T-helper 1 cell treated with Interleukin-12 subunit alpha and Interleukin-12 subunit beta and Interleukin-4 antibody, amounts not matched to agents 30 ng/mL and 1 ng/mL, for 36 hours (primary cell): Measurements from ENCODE around the gene MARS1. TPM values are rescaled to one million over a fixed set of nuclear protein-coding genes. Genes with fewer than 3 reads are reported as not detected.

Source experiments
- intact Hi-C: fragments of 100-400 bp; cut with micrococcal nuclease; formaldehyde crosslinking; loops from one replicate; pipeline ENCODE4 v1.15.1; 2024
- total RNA-seq: library from RNA; stranded (reverse); gene quantifications from 2 replicates; pipeline ENCODE4 v1.2.3, GENCODE V29; 2022

The MARS1 gene
- total RNA-seq, 1 donor from 2014 or later: 224 TPM

DNA sequence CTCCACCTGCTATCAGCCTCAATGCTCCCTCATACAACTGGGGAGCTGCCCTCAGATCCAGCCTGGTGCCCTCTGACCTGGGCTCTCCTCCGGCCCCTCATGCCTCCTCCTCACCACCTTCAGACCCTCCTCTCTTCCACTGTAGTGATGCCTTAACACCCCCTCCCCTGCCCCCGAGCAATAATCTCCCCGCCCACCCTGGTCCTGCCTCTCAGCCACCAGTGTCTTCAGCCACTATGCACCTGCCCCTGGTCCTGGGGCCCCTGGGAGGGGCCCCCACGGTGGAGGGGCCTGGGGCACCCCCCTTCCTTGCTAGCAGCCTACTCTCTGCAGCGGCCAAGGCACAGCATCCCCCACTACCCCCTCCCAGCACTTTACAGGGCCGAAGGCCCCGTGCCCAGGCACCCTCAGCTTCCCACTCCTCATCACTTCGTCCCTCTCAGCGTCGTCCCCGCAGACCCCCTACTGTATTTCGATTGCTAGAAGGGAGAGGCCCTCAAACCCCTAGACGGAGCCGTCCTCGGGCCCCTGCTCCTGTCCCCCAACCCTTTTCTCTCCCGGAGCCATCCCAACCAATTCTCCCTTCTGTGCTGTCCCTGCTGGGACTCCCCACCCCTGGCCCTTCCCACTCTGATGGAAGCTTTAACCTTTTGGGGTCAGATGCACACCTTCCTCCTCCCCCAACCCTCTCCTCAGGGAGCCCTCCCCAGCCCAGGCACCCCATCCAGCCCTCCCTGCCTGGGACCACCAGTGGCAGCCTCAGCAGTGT lies 37.9 kb downstream of the MARS1 start:
- intact Hi-C loops: loop anchor here (10.0 kb wide), 1 partner anchor 1421 kb away; the partner anchor contains the start of gene PA2G4

DNA sequence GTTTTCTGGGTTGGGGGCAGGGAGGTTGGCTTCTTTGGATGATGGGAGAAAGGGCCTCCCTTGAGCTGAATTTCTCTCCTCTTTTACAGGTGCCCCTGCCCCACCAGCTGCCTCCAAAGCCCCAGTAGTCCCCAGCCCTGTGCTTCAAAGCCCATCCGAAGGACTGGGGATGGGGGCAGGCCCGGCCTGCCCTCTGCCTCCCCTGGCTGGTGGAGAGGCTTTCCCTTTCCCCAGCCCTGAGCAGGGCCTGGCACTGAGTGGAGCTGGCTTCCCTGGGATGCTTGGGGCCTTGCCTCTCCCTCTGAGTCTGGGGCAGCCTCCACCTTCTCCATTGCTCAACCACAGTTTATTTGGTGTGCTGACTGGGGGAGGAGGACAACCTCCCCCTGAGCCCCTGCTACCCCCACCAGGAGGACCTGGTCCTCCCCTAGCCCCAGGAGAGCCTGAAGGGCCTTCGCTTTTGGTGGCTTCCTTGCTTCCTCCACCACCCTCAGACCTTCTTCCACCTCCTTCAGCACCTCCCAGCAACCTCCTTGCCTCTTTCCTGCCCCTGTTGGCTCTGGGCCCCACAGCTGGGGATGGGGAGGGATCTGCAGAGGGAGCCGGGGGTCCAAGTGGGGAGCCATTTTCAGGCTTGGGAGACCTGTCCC lies 38.7 kb downstream of the MARS1 start:
- intact Hi-C loops: loop anchor here (10.0 kb wide), 1 partner anchor 1422 kb away; the partner anchor contains the start of gene PA2G4

DNA sequence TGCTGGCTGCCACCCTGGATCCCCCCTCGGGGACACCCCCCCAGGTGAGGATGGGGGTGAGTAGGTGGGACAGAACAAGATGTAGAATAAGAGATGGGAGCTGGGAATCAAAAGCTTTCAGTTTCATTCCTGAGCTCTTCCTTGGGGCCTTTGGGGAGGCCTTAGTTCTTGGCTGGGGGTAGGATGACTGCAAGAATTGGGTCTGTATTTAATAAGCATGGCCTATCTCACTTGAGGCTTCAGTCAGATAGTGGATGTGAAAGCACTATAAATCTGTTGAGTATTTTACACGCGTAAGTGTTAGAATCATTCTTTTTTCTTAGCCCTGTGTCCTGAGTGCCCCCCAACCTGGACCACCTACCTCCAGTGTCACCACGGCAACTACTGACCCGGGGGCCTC lies 39.3 kb downstream of the MARS1 start:
- intact Hi-C loops: loop anchor here (10.0 kb wide), 1 partner anchor 1422 kb away; the partner anchor contains the start of gene PA2G4

DNA sequence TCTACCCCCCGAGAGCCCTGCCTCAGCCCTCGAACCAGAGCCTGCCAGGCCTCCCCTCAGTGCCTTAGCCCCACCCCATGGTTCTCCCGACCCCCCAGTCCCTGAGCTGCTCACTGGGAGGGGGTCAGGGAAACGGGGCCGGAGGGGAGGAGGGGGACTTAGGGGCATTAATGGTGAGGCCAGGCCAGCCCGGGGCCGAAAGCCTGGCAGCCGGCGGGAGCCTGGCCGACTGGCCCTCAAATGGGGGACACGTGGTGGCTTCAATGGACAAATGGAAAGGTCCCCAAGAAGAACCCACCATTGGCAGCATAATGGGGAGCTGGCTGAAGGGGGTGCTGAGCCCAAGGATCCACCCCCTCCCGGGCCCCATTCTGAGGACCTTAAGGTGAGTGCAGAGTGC lies 40.3 kb downstream of the MARS1 start:
- intact Hi-C loops: loop anchor here (10.0 kb wide), 1 partner anchor 1423 kb away; the partner anchor contains the start of gene PA2G4

DNA sequence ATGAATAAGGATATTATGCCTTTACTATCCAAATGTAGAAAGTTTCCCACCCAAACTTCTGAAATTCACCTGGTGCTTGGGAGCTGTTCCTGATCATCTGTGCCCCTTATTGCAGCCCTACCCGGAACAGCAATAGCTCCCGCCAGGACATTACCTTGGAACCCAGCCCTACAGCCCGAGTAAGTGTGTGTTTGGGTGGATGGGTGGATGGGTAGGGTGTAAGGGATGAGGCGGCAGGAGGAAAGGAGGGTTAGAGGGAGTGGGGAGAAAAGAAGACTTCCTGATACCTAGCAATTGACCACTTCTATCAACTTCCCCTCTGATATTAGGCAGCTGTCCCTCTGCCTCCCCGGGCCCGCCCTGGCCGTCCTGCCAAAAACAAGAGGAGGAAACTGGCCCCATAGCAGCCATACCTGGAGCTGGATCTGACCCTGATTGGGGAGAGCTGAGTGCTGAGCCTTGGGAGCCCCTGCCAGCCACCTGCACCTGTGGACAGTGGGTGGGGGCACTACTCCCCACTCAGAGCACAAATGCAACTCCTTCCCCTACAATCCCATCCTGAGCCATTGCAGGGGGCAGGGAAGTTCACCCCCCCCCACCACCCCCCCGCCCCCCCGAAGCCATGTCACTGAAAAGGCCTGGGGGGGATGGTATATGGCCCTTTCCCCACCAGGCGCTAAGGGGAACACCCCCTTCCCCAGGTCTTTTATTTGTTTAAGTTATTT lies 41.1 kb downstream of the MARS1 start:
- intact Hi-C loops: loop anchor here (10.0 kb wide), 1 partner anchor 1424 kb away; the partner anchor contains the start of gene PA2G4

DNA sequence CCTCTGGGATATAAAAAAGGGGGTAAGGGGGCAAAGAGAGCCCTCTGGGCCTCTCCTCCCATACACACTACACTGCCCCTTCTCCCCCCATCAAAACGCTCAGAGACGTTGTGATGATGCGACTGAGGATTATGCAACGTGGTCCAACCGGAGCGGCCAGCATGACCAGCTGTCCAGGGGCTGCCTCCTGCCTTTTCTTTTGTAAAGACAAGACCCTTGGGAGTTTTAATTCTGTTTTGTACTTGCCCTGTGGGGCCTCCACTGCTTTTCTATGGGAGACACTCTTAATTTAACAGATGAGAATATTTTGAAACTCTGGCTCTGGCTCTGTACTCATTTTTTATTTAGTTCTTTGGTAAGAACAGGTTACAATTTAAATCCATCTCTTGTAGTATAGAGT lies 42.0 kb downstream of the MARS1 start:
- intact Hi-C loops: loop anchor here (10.0 kb wide), 1 partner anchor 1425 kb away; the partner anchor contains the start of gene PA2G4

DNA sequence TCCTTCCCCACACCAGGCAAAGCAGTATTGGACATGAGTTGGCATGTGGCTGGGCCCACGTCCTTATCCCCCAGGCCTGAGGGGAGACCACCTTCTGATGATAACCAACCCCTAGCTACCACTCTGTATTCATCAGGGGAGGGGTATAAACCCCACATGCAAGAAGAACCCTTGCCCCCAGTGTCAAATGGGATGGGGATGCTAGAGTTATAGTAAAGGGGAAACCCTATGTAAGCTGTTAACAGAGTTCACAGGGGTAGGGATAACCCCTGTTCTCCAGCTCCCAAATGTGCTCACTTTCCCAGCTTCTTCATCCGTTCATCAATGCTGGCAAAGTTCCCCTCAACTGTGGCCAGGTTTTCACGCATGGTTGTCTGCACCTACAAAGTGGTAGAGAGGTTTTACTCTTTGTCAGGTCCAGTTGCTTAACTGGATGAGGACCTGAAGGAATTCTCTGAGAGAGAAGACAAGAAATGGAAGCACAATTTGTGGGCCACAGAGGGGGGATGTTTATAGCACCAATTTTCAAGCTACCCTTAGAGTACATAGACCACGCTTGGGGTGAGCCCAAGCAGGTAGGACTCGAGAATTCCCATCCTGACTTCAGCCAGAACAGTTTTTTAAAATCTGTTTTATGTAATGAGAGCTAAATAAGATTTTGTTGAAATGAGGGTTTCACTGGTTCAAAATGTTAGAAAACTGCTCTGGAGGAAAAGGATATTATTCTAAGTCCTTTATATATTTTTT lies 42.7 kb downstream of the MARS1 start:
- intact Hi-C loops: no loop called here

DNA sequence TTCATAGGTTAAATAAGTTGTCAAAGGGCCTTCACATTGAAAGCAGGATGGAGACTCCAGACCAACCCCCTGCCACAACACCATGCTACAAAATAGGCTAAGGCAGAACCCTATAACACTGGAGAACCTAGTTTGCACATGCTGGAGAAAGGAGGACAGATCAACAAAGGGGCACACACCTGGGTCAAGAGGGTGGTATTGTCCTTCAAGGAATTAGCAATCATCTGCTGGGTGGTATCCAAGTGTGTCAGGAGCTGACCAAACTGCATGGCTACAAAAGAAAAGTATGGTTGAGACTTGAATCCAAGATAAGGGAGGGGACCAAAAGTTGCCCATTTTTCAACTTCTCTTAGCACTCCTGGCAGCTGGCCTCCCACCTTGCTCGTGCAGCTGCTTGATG lies 44.0 kb downstream of the MARS1 start:
- intact Hi-C loops: no loop called here

DNA sequence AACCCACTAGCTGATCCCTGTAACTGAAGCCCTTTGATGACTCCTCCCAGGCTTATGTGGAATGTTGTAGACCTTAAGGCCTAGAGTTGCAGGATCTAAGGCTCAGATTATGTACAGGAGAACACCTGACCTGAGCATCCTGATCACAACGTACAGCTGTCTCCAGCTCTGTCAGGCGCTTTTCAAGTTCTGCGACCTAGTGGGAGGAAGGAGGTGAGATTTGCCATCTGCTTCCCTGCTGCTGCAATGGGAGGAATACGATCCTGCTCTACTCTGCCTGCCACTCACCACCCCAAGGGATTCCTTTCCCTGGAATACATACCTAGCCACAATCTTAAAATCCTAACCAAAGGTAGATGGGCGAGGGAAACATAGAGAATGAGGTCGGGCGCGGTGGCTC lies 45.2 kb downstream of the MARS1 start:
- intact Hi-C loops: no loop called here

DNA sequence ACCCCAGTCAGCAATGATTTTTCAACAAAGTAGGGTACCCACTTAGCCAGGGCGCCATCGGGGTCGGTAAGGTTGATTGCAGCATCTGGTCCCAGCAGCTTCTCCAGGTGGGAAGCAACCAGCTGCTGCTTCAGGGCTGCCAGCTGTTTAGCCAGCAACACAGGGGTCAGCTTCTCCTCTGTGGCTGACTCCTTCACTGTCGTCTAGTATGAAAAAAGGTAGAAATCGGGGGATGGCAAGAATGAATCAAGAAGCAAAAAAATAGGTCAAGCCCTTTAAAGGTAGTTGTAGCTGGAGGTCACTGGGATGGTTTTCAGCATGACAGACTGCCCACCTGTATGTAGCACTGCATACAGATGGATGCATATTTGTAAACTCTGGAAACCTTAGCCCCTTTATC lies 46.4 kb downstream of the MARS1 start:
- intact Hi-C loops: no loop called here

DNA sequence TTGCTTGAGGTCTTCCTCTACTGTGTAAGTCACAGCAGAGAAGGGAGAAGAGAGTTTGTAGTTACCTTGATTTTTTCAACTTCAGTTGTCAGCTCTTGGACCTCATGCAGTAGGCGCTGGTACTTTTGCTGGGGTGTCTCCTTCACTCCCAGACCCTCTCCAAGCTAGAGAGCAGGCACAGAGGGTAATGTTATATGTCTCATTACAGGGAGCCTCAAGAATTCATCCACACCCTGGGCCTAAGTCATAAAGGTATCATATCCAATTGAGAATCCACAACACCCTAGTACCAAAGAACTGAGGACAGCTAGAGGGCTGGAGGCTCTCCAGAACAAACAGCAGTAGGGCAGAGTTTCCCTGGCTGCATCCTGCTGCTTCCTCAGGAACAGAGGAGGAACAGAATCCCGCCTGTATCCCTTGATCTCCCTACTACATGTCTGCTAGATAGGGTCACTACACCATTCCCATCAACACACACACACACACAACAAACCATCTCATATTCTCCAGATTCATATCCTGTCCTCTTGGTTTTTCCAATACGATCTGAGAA lies 47.2 kb downstream of the MARS1 start:
- intact Hi-C loops: no loop called here

DNA sequence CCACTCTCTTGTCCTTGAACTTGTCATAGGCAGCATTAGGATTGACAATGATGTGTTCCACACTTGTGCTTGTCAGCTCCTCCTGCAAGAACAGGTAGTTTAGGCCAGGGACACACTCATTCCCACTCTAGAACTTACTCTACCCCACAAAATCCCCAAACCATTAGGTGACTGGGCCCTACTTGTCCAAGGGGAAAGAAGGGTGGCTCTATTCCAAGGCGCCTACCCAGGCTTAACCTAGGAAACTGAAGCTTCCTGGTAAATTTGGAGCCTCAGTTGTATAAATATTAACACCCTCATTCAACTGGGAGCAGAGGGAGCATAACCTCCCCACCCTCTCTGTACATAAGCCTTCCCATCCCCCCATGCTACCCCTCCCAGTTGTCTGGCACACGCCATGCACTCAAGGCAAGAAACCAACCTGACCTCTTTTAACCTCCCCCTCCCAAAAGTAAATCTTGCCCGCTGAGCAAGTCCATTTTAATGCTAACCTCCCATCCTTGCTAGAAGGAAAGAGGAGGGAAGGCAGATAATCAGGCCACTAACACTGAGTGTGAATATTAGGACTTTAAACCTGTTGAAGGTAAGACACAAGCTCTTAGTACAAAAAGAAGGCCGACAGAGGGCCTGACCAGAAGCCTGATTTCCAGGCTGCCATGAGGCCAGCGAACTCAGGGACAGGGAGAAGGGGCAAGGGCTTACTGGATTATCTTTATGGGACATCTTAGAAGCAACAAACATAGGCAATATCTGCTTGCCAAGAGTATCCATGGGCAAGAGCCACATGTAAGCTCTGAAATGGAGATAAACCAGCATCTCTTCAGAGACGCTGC lies 48.1 kb downstream of the MARS1 start:
- intact Hi-C loops: no loop called here

DNA sequence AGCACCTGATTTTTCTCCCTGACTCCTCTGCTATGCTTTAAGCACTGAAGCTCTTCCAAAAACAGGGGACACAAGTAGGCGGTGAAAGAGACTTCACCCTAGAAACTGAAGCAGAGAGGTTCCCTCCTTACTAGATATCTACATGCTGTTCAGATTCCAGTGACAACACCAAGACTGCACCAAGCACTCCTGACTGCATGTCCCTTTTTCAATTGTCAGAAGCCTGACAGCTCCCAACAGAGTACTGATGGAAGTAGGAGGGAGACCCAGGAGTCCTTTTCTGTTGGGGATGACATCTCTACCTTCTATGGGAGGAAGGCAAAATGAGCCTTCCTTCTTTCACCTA lies 48.7 kb downstream of the MARS1 start:
- intact Hi-C loops: no loop called here

DNA sequence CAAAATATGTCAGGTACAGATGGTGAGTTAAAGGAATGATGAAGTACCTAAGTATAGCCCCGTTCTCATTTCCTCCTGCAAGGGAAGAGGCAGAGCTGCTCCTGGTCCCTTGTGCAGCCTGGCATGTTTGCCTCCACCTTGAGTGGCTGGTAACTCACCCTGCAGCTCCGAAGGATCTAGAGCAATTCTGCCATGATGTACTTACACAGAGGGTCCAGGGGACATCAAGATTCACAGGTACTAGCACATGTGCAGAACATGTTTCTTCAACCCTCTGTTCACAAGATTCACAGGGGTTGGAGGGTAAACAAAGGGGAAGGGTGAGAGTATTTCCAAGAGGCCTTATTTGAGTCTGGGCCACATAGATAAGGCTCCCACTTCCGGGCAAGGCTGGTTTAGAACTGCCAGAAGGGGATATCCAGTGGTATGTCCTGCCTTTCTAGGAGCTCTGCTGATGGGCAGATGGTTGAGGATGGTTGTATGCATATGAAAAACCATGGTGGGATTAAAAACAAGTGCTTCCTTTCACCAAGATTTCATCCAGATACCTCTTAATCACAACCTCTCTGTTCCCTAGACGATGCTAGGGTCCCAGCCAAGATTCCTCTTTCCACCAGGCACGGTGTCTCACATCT lies 51.4 kb downstream of the MARS1 start:
- intact Hi-C loops: no loop called here

DNA sequence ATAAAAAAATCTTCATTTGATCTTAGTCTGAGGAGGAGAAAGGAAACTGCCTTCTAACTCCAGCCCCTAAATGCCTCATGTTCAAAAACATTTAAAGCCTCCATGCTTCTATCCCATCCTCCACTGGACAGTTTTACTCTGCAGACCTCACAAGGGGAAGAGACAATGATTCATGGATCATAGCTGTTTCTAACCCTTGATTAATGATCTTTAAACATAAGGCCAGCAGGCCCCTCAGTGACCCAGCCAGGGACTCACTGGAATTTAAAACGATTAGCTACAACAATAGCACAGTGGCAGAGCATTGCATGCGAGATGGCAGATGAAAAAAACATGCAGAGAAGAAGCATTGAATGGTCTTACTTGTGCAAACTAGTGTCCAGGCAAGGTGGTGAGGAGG lies 53.1 kb downstream of the MARS1 start:
- intact Hi-C loops: no loop called here

DNA sequence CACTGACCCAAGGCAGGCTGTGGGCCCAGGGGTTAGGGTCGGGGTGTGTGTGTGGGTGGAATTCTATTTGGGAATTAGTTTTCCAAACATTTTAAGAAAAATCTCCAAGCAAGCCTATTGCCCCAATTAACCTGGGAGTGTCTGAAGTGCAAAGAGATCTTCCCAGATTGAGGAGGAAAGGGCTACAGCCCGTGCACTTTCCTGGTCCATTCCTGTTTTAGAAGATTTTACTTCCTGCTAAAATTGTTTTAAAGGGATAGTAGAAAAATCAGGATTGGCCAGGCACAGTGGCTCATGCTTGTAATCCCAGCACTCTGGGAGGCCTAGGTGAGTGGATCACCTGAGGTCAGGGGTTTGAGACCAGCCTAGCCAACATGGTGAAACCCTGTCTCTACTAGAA lies 53.8 kb downstream of the MARS1 start:
- intact Hi-C loops: no loop called here

DNA sequence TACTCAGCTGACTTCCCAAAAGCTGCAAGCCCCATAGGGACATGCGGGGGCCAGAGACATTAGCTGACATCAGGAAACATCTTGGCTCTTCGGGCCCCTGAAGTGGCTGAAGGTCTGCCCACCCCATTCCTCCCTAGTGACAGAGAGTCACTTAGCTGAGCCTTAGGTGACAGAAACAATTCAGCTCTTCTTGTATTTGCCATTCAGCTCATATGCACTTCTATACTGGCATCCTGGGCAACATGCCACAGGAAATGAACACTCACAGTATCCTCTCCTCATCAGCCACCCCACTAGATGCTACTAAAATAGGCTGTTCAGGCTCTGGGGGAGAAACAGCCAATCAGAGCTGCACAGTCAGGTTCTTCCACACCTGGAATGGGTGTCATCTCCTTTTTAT lies 55.7 kb downstream of the MARS1 start:
- intact Hi-C loops: no loop called here

DNA sequence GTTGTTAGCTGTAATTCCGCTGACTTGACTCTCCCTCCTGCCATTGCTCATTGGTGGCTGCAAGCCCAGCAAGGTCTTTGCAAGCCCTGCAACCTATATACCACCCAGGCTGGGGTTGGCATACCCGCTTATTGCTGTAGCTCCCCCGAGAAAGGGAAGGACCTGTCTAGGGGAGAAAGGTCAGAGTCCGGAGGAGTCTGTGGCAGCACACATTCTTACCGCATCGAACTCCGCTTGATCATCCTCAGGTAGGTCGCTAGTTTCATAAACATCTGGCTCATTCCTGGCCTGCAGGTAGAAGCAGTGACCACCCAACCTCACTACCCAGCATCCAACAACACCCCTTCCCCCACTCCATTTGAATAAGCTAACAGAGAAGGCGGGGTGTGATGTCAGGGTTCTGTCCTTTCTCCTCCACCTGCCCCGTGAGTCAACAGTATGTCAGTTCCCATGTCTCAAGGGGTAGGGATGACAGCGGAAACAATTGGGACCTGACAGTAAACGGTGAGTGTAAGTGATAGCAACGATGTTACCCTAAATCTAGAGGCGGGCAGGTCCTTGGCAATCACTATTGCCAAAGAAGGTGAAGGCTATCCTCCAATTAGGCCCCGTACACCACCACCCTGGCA lies 58.1 kb downstream of the MARS1 start:
- intact Hi-C loops: no loop called here
